WTC11 (cell line): Measurements from ENCODE around the gene ABHD13. TPM values are rescaled to one million over a fixed set of nuclear protein-coding genes. Genes with fewer than 3 reads are reported as not detected.

Experiments used
- ATAC-seq: fragments of 200-7000 bp; cut with Tn5 transposase; 2 replicates; pipeline ENCODE4 v1.10.0; 2021; ENCODE audit warnings: mild to moderate bottlenecking, moderate library complexity
- CTCF ChIA-PET: fragments of 300-600 bp; sonication (Branson Sonifier 250); formaldehyde crosslinking; loops from one replicate; lab custom pipeline; 2021; ENCODE audit warnings: antibody characterized with exemption; lab: Charles Lee
- POLR2A ChIA-PET: fragments of 350-600 bp; sonication (Branson Sonifier 250); formaldehyde crosslinking; loops from one replicate; lab custom pipeline; 2021; ENCODE audit warnings: antibody characterized with exemption; lab: Charles Lee
- DNase-seq: peaks from one replicate; pipeline ENCODE4 v3.0.0; 2021; ENCODE audit warnings: low spot score
- H3K27ac Mint-ChIP-seq: 2 replicates; pipeline ENCODE4 v1.8.0; 2021; ENCODE audit warnings: mixed read lengths
- H3K27me3 Mint-ChIP-seq: 2 replicates; pipeline ENCODE4 v1.8.0; 2021; ENCODE audit warnings: low read depth, mild to moderate bottlenecking, moderate library complexity, mixed read lengths
- H3K36me3 Mint-ChIP-seq: 2 replicates; pipeline ENCODE4 v1.8.0; 2021; ENCODE audit warnings: mixed read lengths
- H3K4me1 Mint-ChIP-seq: 2 replicates; pipeline ENCODE4 v1.8.0; 2022; ENCODE audit warnings: mixed read lengths
- H3K4me3 Mint-ChIP-seq: 2 replicates; pipeline ENCODE4 v1.8.0; 2021; ENCODE audit warnings: mild to moderate bottlenecking, moderate library complexity, mixed read lengths
- H3K9me3 Mint-ChIP-seq: 2 replicates; pipeline ENCODE4 v1.8.0; 2021; ENCODE audit warnings: mixed read lengths
- CBFB ChIP-seq: sonication (generic); formaldehyde crosslinking; IDR thresholded peaks from 2 replicates; pipeline ENCODE4 v1.8.1; 2022; ENCODE audit warnings: mild to moderate bottlenecking, low read depth, missing genetic modification reagents
- EMX1 ChIP-seq: fragments of 250-450 bp; sonication (Bioruptor Pico); IDR thresholded peaks from 2 replicates; pipeline ENCODE4 v1.8.0; 2021; ENCODE audit warnings: mild to moderate bottlenecking
- ETV6 ChIP-seq: sonication (generic); formaldehyde crosslinking; IDR thresholded peaks from 2 replicates; pipeline ENCODE4 v1.8.1; 2022; ENCODE audit warnings: mild to moderate bottlenecking, missing genetic modification reagents
- FOXK1 ChIP-seq: sonication (generic); formaldehyde crosslinking; IDR thresholded peaks from 2 replicates; pipeline ENCODE4 v1.8.0; 2022; ENCODE audit warnings: mild to moderate bottlenecking, moderate library complexity, missing genetic modification reagents
- GABPB1 ChIP-seq: sonication (generic); formaldehyde crosslinking; IDR thresholded peaks from 2 replicates; pipeline ENCODE4 v1.8.1; 2023; ENCODE audit warnings: mild to moderate bottlenecking, missing genetic modification reagents
- GTF2I ChIP-seq: fragments of 250-450 bp; sonication (Bioruptor Pico); conservative IDR thresholded peaks from 2 replicates; pipeline ENCODE4 v1.4.0; 2021; ENCODE audit warnings: mild to moderate bottlenecking
- JAZF1 ChIP-seq: fragments of 250-450 bp; sonication (Bioruptor Pico); IDR thresholded peaks from 2 replicates; pipeline ENCODE4 v1.9.0; 2021; ENCODE audit warnings: moderate library complexity, mild to moderate bottlenecking, inconsistent platforms
- KAT7 ChIP-seq: sonication (generic); formaldehyde crosslinking; IDR thresholded peaks from 2 replicates; pipeline ENCODE4 v1.8.1; 2023; ENCODE audit warnings: missing genetic modification reagents, mild to moderate bottlenecking, borderline replicate concordance
- MYBL2 ChIP-seq: sonication (generic); formaldehyde crosslinking; IDR thresholded peaks from 2 replicates; pipeline ENCODE4 v1.8.1; 2023; ENCODE audit warnings: mild to moderate bottlenecking, moderate library complexity, missing genetic modification reagents
- NR1H2 ChIP-seq: sonication (generic); formaldehyde crosslinking; IDR thresholded peaks from 2 replicates; pipeline ENCODE4 v1.9.0; 2021; ENCODE audit warnings: mild to moderate bottlenecking, moderate library complexity, missing genetic modification reagents
- PRRX2 ChIP-seq: fragments of 250-450 bp; sonication (Bioruptor Pico); IDR thresholded peaks from 2 replicates; pipeline ENCODE4 v1.8.0; 2021; ENCODE audit warnings: mild to moderate bottlenecking
- RORB ChIP-seq: fragments of 250-450 bp; sonication (Bioruptor Pico); IDR thresholded peaks from 2 replicates; pipeline ENCODE4 v1.9.0; 2021; ENCODE audit warnings: mild to moderate bottlenecking
- SMAD4 ChIP-seq: sonication (generic); formaldehyde crosslinking; IDR thresholded peaks from 2 replicates; pipeline ENCODE4 v1.8.0; 2022; ENCODE audit warnings: mild to moderate bottlenecking, missing genetic modification reagents
- TEAD1 ChIP-seq: sonication (generic); formaldehyde crosslinking; IDR thresholded peaks from 2 replicates; pipeline ENCODE4 v1.8.0; 2022; ENCODE audit warnings: mild to moderate bottlenecking, missing genetic modification reagents
- TP53 ChIP-seq: sonication (generic); formaldehyde crosslinking; IDR thresholded peaks from 2 replicates; pipeline ENCODE4 v1.8.1; 2023; ENCODE audit warnings: mild to moderate bottlenecking, missing genetic modification reagents
- ZBTB21 ChIP-seq: sonication (generic); formaldehyde crosslinking; IDR thresholded peaks from 2 replicates; pipeline ENCODE4 v1.8.1; 2023; ENCODE audit warnings: mild to moderate bottlenecking, missing genetic modification reagents, borderline replicate concordance
- ZNF232 ChIP-seq: sonication (generic); formaldehyde crosslinking; IDR thresholded peaks from 2 replicates; pipeline ENCODE4 v1.8.0; 2022; ENCODE audit warnings: mild to moderate bottlenecking, missing genetic modification reagents
- total RNA-seq: library from RNA; stranded (reverse); gene quantifications from 3 replicates; pipeline ENCODE4 v1.2.3, GENCODE V29; 2021
- TF ChIP-seq, protein P1 (sequence below): sonication (generic); formaldehyde crosslinking; IDR thresholded peaks from 2 replicates; pipeline ENCODE4 v1.8.1; 2023; ENCODE audit warnings: mild to moderate bottlenecking, missing genetic modification reagents
- TF ChIP-seq, protein P2 (sequence below): sonication (generic); formaldehyde crosslinking; IDR thresholded peaks from 2 replicates; pipeline ENCODE4 v1.8.1; 2022; ENCODE audit warnings: missing genetic modification reagents, borderline replicate concordance
- TF ChIP-seq, protein P3 (sequence below): sonication (generic); formaldehyde crosslinking; IDR thresholded peaks from 2 replicates; pipeline ENCODE4 v1.8.0; 2022; ENCODE audit warnings: mild to moderate bottlenecking, missing genetic modification reagents
- TF ChIP-seq, protein P4 (sequence below): sonication (generic); formaldehyde crosslinking; IDR thresholded peaks from 2 replicates; pipeline ENCODE4 v1.8.1; 2023; ENCODE audit warnings: mild to moderate bottlenecking, missing genetic modification reagents, moderate library complexity
- TF ChIP-seq, protein P5 (sequence below): sonication (generic); formaldehyde crosslinking; IDR thresholded peaks from 2 replicates; pipeline ENCODE4 v1.8.1; 2022; ENCODE audit warnings: mild to moderate bottlenecking, missing genetic modification reagents, moderate library complexity, borderline replicate concordance
- TF ChIP-seq, protein P6 (sequence below): fragments of 250-450 bp; sonication (Bioruptor Pico); conservative IDR thresholded peaks from 2 replicates; pipeline ENCODE4 v1.9.0; 2021; ENCODE audit warnings: mild to moderate bottlenecking

Gene ABHD13
- total RNA-seq, 1 experiment from 2014 or later, result 5.4 TPM

DNA sequence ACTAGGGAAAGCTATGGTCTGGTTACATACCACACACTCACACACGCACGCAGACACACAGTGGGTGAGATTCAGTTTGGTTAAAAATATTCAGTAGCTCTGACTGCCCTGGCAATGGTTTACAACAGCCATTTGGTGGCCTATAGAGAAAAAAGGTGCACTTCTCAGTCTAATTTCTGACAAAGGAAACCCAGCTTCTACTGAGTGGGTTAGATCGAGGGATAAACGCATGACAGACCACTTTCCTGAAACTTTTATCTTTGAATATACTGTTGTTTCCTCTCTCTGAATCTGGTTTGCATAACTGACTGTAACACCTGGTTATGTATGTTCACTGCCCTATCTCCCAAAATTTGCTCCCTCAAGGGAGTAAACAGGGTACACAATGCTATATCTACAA, 5.3 kb upstream of the ABHD13 start (continued):
- TF ChIP-seq, protein P1, sequence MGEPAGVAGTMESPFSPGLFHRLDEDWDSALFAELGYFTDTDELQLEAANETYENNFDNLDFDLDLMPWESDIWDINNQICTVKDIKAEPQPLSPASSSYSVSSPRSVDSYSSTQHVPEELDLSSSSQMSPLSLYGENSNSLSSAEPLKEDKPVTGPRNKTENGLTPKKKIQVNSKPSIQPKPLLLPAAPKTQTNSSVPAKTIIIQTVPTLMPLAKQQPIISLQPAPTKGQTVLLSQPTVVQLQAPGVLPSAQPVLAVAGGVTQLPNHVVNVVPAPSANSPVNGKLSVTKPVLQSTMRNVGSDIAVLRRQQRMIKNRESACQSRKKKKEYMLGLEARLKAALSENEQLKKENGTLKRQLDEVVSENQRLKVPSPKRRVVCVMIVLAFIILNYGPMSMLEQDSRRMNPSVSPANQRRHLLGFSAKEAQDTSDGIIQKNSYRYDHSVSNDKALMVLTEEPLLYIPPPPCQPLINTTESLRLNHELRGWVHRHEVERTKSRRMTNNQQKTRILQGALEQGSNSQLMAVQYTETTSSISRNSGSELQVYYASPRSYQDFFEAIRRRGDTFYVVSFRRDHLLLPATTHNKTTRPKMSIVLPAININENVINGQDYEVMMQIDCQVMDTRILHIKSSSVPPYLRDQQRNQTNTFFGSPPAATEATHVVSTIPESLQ (CRISPR knock-in tag), result no peak
- TF ChIP-seq TP53 (CRISPR knock-in tag), result no peak
- TF ChIP-seq, protein P2, sequence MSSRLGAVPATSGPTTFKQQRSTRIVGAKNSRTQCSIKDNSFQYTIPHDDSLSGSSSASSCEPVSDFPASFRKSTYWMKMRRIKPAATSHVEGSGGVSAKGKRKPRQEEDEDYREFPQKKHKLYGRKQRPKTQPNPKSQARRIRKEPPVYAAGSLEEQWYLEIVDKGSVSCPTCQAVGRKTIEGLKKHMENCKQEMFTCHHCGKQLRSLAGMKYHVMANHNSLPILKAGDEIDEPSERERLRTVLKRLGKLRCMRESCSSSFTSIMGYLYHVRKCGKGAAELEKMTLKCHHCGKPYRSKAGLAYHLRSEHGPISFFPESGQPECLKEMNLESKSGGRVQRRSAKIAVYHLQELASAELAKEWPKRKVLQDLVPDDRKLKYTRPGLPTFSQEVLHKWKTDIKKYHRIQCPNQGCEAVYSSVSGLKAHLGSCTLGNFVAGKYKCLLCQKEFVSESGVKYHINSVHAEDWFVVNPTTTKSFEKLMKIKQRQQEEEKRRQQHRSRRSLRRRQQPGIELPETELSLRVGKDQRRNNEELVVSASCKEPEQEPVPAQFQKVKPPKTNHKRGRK, result no peak
- TF ChIP-seq FOXK1 (CRISPR knock-in tag), result no peak
- no peak for TF ChIP-seq RORB (CRISPR knock-in tag)

DNA sequence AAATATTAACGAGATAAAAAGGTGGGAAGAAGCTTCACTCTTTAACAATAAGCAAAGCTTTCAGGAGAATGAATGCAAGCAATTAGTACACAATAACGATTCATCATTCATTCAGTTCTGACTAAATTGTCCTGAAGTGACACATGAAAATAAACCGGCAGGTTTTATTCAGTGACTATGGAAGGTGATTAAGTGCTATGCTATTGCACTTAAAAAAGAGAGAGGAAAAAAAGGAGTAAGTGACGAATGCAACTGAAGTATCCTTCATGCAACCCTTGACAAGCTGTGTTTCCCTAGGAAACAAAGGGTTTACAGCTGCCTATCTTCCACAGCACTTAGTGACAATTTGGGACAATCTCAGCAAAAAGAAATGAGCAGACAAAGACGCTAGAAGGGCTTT, 4.2 kb upstream of the ABHD13 start:
- no peak for ATAC-seq

DNA sequence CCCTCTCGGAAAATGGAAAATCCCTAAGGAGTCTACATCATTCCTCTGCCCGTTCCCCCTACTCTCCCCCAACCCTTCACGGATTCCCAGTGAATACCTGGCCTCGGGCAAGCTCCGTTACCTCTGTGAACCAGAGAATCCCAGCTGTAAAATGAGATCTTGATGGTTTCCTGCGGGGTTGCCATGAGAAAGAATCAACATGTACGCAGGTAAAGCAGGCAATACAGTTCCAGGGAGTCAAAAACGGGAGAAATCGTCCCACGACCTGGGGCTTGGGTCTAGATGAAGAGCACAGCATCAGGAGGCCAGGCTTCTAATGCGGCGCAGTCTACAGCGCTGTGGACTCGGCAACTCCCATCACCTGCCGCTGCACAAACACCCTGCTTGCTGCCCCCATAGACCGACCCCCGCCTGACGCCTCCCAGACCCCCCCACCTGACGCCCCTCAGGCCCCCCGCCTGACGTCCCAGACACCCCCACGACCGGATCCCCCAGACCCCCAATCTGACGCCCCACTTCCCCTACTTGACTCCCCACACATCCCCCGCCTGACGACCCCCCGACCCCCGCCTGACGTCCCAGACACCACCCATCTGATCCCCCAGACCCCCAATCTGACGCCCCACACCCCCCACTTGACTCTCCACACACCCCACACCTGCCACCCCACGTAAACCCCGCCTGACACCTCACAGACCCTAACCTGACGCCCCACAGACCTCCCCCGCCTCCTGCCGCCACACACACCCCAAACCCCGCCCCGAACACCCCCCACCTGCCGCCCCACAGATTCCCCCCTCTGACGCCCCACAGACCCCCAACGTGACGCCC, 3.5 kb upstream of the ABHD13 start:
- TF ChIP-seq, protein P3, sequence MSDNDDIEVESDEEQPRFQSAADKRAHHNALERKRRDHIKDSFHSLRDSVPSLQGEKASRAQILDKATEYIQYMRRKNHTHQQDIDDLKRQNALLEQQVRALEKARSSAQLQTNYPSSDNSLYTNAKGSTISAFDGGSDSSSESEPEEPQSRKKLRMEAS (CRISPR knock-in tag), result no peak
- TF ChIP-seq EMX1 (CRISPR knock-in tag) (no peak), SMAD4 (CRISPR knock-in tag) (no peak), JAZF1 (CRISPR knock-in tag) (no peak), GTF2I (CRISPR knock-in tag) (no peak), MYBL2 (no peak), ZNF232 (CRISPR knock-in tag) (no peak), ZBTB21 (CRISPR knock-in tag) (no peak), PRRX2 (CRISPR knock-in tag) (no peak), TEAD1 (CRISPR knock-in tag) (no peak)
- TF ChIP-seq, protein P4, sequence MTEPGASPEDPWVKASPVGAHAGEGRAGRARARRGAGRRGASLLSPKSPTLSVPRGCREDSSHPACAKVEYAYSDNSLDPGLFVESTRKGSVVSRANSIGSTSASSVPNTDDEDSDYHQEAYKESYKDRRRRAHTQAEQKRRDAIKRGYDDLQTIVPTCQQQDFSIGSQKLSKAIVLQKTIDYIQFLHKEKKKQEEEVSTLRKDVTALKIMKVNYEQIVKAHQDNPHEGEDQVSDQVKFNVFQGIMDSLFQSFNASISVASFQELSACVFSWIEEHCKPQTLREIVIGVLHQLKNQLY, result no peak
- TF ChIP-seq, protein P5, sequence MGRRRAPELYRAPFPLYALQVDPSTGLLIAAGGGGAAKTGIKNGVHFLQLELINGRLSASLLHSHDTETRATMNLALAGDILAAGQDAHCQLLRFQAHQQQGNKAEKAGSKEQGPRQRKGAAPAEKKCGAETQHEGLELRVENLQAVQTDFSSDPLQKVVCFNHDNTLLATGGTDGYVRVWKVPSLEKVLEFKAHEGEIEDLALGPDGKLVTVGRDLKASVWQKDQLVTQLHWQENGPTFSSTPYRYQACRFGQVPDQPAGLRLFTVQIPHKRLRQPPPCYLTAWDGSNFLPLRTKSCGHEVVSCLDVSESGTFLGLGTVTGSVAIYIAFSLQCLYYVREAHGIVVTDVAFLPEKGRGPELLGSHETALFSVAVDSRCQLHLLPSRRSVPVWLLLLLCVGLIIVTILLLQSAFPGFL (CRISPR knock-in tag), result no peak
- TF ChIP-seq, all 79 proteins: peak for 0
- H3K9me3 Mint-ChIP-seq, result no peaks in the 10 kb centered on the region
- H3K27ac Mint-ChIP-seq, result peak overlapping the region; percentile 72; the same call in 1 of the 2 replicates
- H3K4me1 Mint-ChIP-seq, result peaks cover 18% of the 10 kb centered on the region
- no peaks in the 10 kb centered on the region for H3K27me3 Mint-ChIP-seq
- peak; percentile 17 for DNase-seq
- POLR2A ChIA-PET, result no interaction called here
- CTCF ChIA-PET, result interaction anchor here (0.6 kb wide), 1 partner anchor 34 kb away, joined by 4 read pairs; no protein-coding TSS in a partner anchor
- H3K36me3 Mint-ChIP-seq, result peaks cover 11% of the 10 kb centered on the region
- ATAC-seq, result peak; percentile 34
- peak overlapping the region; percentile 78 for H3K4me3 Mint-ChIP-seq

More for the DNA sequence above, 4.2 kb upstream of the ABHD13 start:
- H3K9me3 Mint-ChIP-seq, result no peaks in the 10 kb centered on the region
- peaks cover 14% of the 10 kb centered on the region for H3K36me3 Mint-ChIP-seq
- H3K4me1 Mint-ChIP-seq, result peaks cover 11% of the 10 kb centered on the region
- peak overlapping the region; percentile 78 for H3K4me3 Mint-ChIP-seq
- no peak overlapping the region for H3K27ac Mint-ChIP-seq
- DNase-seq, result no peak
- POLR2A ChIA-PET, result no interaction called here
- H3K27me3 Mint-ChIP-seq, result no peaks in the 10 kb centered on the region
- TF ChIP-seq SMAD4 (CRISPR knock-in tag) (no peak), KAT7 (CRISPR knock-in tag) (no peak), GABPB1 (no peak), NR1H2 (CRISPR knock-in tag) (no peak), CBFB (CRISPR knock-in tag) (no peak), ETV6 (no peak), RORB (CRISPR knock-in tag) (no peak)
- TF ChIP-seq, protein P1 (CRISPR knock-in tag), result no peak
- TF ChIP-seq, protein P6, sequence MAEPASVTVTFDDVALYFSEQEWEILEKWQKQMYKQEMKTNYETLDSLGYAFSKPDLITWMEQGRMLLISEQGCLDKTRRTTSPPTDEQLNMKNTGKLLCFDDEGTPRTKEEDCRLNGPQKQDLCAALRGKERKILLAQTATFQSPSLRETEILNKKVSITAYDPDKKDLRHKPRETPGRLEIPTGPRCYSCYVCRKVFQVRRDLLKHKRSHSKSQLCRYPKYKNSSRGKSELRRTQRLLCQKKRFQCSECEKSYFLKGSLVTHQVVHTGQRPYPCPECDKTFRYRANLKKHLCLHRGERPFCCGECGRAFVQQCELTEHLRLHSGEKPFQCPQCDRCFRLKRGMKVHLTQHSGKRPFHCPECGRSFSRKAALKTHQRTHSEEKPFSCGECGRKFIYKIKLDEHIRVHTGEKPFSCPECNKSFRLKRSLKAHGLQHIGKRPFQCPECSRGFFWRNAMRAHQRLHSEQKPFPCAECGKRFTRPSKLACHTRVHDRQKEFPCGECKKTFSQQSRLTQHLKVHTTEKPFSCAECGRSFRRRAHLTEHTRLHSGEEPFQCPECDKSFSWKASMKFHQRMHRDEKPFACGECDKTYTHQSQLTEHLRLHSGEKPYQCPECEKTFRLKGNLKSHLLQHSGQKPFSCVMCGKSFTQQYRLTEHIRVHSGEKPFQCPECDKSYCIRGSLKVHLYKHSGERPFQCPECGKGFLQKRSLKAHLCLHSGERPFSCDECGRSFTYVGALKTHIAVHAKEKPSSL, result no peak
- CTCF ChIA-PET, result no interaction called here
